Measurements from ENCODE around the gene KIF16B. TPM values are rescaled to one million over a fixed set of nuclear protein-coding genes. Genes with fewer than 3 reads are reported as not detected.

The KIF16B gene
- total and polyA plus RNA-seq, 2 donors (not counting 3 experiments of a cell fraction or from before 2014, with no cell fraction given) = 2.9 to 8.8 TPM

- H3K4me3 ChIP-seq (replicated peaks in 1 of 3; ENCODE audit: insufficient read depth in 1 of 3, low read depth in 1 of 3, low read length in 3 of 3) = no peak overlapping the region
- DNase-seq (ENCODE audit: low read depth, low spot score) = no peak
- TF ChIP-seq GATA2 (IDR thresholded peaks at IDR 0.05; ENCODE audit: insufficient read depth, insufficient read length, low read depth, low read length) (no peak), POLR2A (IDR thresholded peaks at IDR 0.05; ENCODE audit: low read depth, low read length) (no peak), POLR2AphosphoS5 (IDR thresholded peaks at IDR 0.05; ENCODE audit: insufficient read depth, low read depth, low read length) (no peak), JUN (IDR thresholded peaks at IDR 0.05; ENCODE audit: borderline replicate concordance, insufficient read depth, insufficient read length, low read depth) (no peak), FOS (IDR thresholded peaks at IDR 0.05; ENCODE audit: borderline replicate concordance, insufficient read depth, low read length) (no peak), MAX (IDR thresholded peaks at IDR 0.05; ENCODE audit: insufficient read depth, insufficient read length) (no peak), CTCF (IDR thresholded peaks at IDR 0.05; ENCODE audit: extremely low read depth in 1 of 2, insufficient read depth in 1 of 2, low read depth in 1 of 2, low read length in 2 of 2) (no peak), EZH2 (IDR thresholded peaks at IDR 0.05; ENCODE audit: borderline replicate concordance, low read depth, low read length, severe bottlenecking) (no peak), MYC (IDR thresholded peaks at IDR 0.05; ENCODE audit: low read depth, low read length) (no peak)
- CTCF ChIA-PET = interaction anchor here (1.3 to 1.8 kb wide), 2 partner anchors 20 to 81 kb away, joined by 3 to 5 read pairs; no protein-coding TSS in a partner anchor
- no peak overlapping the region for H2AFZ ChIP-seq (ENCODE audit: low read depth, low read length)
- POLR2A ChIA-PET = no interaction called here
- no peaks in the 10 kb centered on the region for H3K4me1 ChIP-seq (ENCODE audit: control insufficient read depth, extremely low read depth, insufficient read depth, low read length)
- FAIRE-seq = no peak
- no peaks in the 10 kb centered on the region for H3K9me3 ChIP-seq (replicated peaks; ENCODE audit: control insufficient read depth, insufficient read depth, low read length)
- no peaks in the 10 kb centered on the region for H3K27me3 ChIP-seq (ENCODE audit: control insufficient read depth in 2 of 2, insufficient read depth in 2 of 2, low read length in 2 of 2)
- BruUV-seq (replicated peaks) = no TSS peak
- no peaks in the 10 kb centered on the region for H4K20me1 ChIP-seq (replicated peaks; ENCODE audit: control insufficient read depth, extremely low read depth, insufficient read depth, low read length)
- H3K4me2 ChIP-seq (ENCODE audit: insufficient read depth, low read length) = no peak overlapping the region
- intact Hi-C loops (cut with micrococcal nuclease) = no loop called here
- no peak overlapping the region for H3K27ac ChIP-seq (ENCODE audit: insufficient read depth, low read depth, low read length)
- no peaks in the 10 kb centered on the region for H3K9me1 ChIP-seq (replicated peaks; ENCODE audit: control insufficient read depth, extremely low read depth, insufficient read depth, low read length)
- dilution Hi-C loops (cut with MboI; ENCODE audit: extremely low pct_ligation_motif_present, low sequenced_read_pairs) = no loop called here
- no peaks in the 10 kb centered on the region for H3K36me3 ChIP-seq (ENCODE audit: control insufficient read depth in 2 of 2, extremely low read depth in 1 of 2, insufficient read depth in 2 of 2, low read length in 2 of 2)
- no peaks in the 10 kb centered on the region for H3K79me2 ChIP-seq (ENCODE audit: control insufficient read depth, insufficient read depth, low read length)
- H3K9ac ChIP-seq (replicated peaks; ENCODE audit: extremely low read depth, insufficient read depth, low read length) = no peak overlapping the region
These were observed 212.6 kb downstream of the KIF16B start for GRCh38 chr20:16360668-16361067.
